NOMO-1 treated with dmso at 0.1 percent for 144 hours (cell line): ENCODE results near the gene CMTM4.
"Not testable (repeated sequence)": the region's sequence is repeated elsewhere in the genome, so short reads cannot be mapped to it uniquely, and the experiment has no call there.

ENCODE experiments used
- DNase-seq: peaks from one replicate; lab custom pipeline; 2025; ENCODE audit not compliant: unreplicated experiment; lab: John Stamatoyannopoulos, UW

The CMTM4 gene

GRCh38 chr16:66676599-66676998 is 19.9 kb downstream of the CMTM4 start:
- no peak for DNase-seq

DNA sequence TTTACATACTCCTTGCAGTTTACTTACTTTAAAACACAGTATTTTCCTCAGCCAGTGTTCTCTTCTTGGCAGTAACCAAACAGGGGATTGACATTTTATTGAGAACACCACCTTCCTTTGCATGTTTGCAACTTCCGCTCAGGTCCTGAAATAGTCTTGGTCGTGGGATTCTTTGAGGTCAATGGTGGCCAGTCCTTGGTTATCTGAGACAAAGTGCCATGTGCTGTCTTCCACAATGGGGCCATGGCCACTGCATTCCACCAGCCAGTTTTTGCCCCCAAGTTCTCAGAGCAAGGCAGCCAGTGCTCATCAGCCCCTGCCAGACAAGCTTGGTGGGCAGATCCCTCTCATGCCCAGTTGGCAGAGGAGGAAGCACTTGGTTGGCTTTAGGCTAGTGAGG is 22.9 kb downstream of the CMTM4 start:
- DNase-seq, result no peak

DNA sequence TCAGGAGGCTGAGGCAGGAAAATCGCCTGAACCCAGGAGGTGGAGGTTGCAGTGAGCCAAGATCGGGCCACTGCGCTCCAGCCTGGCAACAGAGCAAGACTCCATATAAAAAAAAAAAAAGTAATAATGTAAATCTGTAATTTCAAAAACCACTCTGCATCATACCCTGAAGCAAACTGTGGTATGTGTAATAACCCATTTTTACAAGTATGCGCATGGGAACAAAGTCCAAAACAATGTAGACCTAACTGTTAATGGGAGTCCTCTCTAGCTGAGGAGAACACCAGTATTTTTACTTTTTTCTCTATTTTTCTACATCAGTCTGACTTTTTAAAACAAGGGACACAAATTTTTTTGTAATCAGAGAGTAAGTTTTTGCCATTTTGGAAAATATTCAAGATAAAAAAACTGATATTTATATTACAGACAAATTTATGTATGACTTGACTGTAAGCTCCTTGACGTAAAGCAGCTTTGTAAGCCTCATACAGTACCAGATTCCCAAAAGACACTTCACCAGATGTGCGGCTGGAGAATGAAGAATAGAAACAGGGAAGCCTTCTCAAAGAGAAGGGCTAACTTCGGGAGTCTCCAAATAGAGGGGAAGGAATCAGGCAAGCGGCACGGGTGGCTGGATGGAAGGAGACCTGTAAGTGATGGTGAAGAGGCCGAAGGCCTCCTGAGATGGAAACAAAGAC is 25.7 kb downstream of the CMTM4 start:
- DNase-seq, result no peak

GRCh38 chr16:66668777-66669444 is 27.6 kb downstream of the CMTM4 start:
- no peak for DNase-seq

DNA sequence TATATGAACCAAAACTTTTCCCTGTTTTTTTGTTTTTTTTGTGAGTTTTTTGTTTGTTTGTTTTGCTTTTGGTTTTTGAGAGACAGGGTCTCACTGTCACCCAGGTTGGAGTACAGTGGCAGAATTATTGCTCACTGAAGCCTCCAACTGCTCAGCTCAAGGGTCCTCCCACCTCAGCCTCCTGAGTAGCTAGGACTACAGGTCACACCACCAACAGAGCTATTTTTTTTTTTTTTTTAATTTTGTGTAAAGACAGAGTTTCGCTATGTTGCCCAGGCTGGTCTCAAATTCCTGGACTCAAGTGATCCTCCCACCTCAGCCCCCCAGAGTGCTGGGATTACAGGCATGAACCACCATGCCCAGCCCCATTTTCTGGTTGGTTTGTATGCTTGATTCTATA is 28.6 kb downstream of the CMTM4 start:
- DNase-seq, result no peak

- DNase-seq, result no peak
Observed at GRCh38 chr16:66662445-66663194, 33.9 kb downstream of the CMTM4 start.

DNA sequence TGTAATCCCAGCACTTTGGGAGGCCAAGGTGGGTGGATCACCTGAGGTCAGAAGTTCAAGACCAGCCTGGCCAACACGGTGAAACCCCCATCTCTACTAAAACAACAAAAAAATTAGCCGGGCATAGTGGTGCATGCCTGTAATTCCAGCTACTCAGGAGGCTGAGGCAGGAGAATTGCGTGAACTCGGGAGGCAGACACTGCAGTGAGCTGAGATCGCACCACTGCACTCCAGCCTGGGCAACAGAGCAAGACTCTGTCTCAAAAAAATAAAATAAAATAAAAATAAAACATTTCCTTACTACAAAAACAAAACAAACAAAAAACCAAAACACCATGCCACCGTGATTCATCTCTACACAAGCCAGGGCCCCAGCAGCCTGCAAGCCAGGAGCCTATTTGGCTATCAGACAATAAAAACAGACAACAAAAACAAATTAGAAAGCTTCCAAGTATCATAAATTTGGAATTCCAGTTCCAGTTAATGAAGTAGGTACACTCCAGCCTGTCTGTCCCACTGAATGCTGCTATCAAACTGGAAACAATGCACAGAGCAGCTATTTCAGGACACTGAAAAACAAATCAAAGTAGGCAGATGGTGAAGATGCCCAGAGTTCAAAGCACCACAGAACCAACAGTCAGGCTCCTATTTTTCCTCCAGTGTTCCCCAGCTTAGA is 34.7 kb downstream of the CMTM4 start:
- not testable (repeated sequence) for DNase-seq

GRCh38 chr16:66661210-66661560 is 35.4 kb downstream of the CMTM4 start:
- no peak for DNase-seq

DNA sequence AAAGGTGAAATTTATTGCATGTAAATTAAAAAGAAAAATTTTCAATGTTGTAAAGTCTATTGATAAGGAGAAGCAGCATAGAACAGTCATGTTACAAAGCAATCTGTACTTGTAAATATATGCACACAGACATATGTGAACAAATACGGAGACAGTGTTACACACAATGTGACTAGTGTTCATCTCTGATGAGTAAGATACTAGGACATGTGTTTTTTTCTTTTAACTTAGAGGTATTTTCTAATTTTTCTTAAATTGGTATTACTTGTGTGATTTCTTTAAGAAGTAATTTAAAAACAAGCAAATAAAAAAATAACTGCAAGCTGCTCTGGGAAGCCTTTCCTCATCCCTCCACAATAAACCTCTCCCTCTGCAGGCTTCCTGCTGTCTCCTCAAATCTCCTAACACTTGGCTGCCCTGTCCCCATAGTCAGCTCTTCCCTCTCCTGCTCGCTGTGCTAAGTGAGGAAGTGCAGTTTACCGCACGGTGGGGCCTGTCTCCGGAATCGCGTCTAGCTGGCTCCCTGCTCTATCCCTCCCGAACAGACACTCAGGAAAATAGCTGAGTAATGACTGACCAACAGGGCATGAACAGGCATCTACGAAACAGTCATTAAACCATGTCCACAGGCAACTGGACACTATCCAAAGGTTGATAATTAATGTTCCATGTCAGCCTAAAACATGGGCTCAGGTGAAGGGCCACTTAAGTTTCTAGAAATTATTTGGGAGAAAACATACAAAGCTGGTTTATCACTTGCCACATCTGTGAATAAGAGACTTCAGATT is 35.9 kb downstream of the CMTM4 start:
- DNase-seq, result no peak

DNA sequence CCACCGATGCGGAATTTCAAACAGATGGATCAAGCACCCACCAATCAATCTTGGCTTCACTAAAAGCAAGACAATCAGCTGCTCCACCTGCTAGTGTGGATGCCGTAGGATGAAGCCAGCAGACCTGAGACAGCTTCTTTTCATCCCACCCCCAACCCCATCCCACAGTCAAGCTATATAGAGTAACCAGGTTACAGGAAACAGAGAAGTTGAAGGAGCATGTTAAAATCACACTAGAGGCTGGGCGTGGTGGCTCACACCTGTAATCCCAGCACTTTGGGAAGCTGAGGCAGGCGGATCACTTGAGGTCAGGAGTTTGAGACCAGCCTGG is 37.7 kb downstream of the CMTM4 start:
- DNase-seq, result no peak

GRCh38 chr16:66658143-66658859 is 38.2 kb downstream of the CMTM4 start:
- DNase-seq, result peak; percentile 34

- no peak for DNase-seq
Observed at GRCh38 chr16:66656547-66656946, 40.0 kb downstream of the CMTM4 start.

GRCh38 chr16:66653581-66654350 is 42.8 kb downstream of the CMTM4 start:
- peak; percentile 14 for DNase-seq

- no peak for DNase-seq
Observed at GRCh38 chr16:66652661-66653360, 43.7 kb downstream of the CMTM4 start.

GRCh38 chr16:66651965-66652364 is 44.6 kb downstream of the CMTM4 start:
- peak; percentile 44 for DNase-seq

DNA sequence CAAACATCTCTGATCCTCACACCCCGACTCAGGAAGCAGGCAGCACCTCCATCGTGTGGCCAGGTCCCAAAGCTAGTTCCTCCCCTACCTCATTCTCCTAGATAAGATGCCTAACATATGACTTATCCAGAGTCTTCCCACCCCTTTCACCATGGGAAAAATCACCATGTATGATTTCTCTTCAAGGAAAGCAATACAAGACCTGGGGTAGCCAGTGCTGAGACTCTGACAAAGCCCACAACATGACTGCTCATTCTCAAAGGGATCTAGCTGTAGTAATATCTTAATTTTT is 45.1 kb downstream of the CMTM4 start:
- DNase-seq, result no peak

GRCh38 chr16:66650707-66651473 is 45.7 kb downstream of the CMTM4 start:
- peak; percentile 74 for DNase-seq

DNA sequence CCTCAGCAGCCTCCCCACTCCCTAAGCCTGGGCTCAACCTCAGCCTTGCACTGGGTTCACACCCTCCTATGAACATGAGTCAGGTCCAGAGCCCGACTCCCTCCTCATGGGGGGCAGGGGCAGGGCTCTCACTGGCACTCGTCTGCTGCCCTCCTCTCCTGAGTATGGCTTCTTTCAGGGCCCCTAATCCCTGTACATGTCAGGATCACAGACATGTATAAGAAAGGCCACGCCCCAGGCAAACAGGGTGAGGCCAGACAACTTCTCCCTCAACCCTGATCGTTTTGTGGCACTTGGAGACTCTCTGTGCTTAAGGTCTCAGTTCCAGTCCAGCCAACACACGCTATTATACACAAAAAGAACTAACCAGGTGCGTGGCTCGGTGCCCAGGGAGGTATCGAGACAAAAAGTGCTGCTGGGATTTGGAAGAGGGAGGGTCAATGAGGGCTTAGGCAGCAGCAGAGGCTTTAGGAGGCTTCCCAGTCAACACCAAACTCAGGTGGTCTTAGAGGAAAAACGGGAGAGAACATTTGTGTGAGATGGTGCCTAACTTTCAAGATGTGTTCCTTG is 46.8 kb downstream of the CMTM4 start:
- DNase-seq, result no peak
